Left lung (tissue), 10 donors: ENCODE measurements around the gene DPYSL5. TPM values are rescaled to one million over a fixed set of nuclear protein-coding genes. Genes with fewer than 3 reads are reported as not detected.
"Not testable (repeated sequence)": the region's sequence is repeated elsewhere in the genome, so short reads cannot be mapped to it uniquely, and the experiment has no call there.

Experiments used
- ATAC-seq: fragments of 200-7000 bp; cut with Tn5 transposase; one replicate; pipeline ENCODE4 v1.9.1; 2020; ENCODE audit warnings: moderate library complexity
- DNase-seq, 4 donors: peaks; one replicate each; pipeline ENCODE4 v3.0.0-alpha.2; 2013 to 2020
- H3K27ac ChIP-seq, 2 donors: fragments of 200-600 bp; sonication (generic) in 1 of 2; one replicate each; pipeline versions ENCODE4 v1.5.0 to v1.8.0; 2020 to 2021
- H3K27me3 ChIP-seq, 2 donors: fragments of 200-600 bp; sonication (generic) in 1 of 2; one replicate each; pipeline versions ENCODE4 v1.5.0 to v1.8.0; 2020 to 2021
- H3K36me3 ChIP-seq, 2 donors: fragments of 200-600 bp; sonication (generic) in 1 of 2; one replicate each; pipeline versions ENCODE4 v1.5.0 to v1.8.0; 2020 to 2021
- H3K4me1 ChIP-seq, 2 donors: fragments of 200-600 bp; one replicate each; pipeline ENCODE4 v1.8.0; 2021
- H3K4me3 ChIP-seq, 2 donors: fragments of 200-600 bp; sonication (generic) in 1 of 2; one replicate each; pipeline versions ENCODE4 v1.5.0 to v1.8.0; 2020 to 2021; ENCODE audit warnings: mild to moderate bottlenecking in 1 of 2
- H3K9me3 ChIP-seq, 2 donors: fragments of 200-600 bp; sonication (generic) in 1 of 2; one replicate each; pipeline versions ENCODE4 v1.5.0 to v1.8.0; 2020 to 2021
- CTCF ChIP-seq, 2 donors: fragments of 200-600 bp; sonication (generic) in 1 of 2; IDR thresholded peaks; one replicate each; pipeline versions ENCODE4 v1.5.0 to v1.8.0; 2021; ENCODE audit warnings: antibody characterized with exemption in 2 of 2
- intact Hi-C, 2 donors: fragments of 100-400 bp; cut with DNase I; formaldehyde crosslinking; loops; one replicate each; pipeline versions ENCODE4 v1.11.2 to v1.14.2; 2022
- polyA plus RNA-seq, 6 donors: library from polyadenylated mRNA; unstranded; fragments of 120-200 nt; gene quantifications; one replicate each; pipeline ENCODE4 v1.2.1, GENCODE V29; 2013; ENCODE audit not compliant: insufficient read length in 6 of 6
- total RNA-seq, 2 donors: library from RNA; stranded (reverse); fragmentation: NEBNext Ultra II Directional; extraction: Animal tissue kit (Norgen Biotek cat#: 25700); gene quantifications; one replicate each; pipeline ENCODE4 v1.2.1, GENCODE V29; 2021
- donor health status: DM: no; HTN: yes; CAD: no.
- donor health status: DM: no; HTN: no; CAD: no.

DPYSL5 gene
- total and polyA plus RNA-seq, 8 donors, result 0.07 to 0.37 (median 0.23) TPM; not detected in 2

GRCh38 chr2:26917135-26917836, 69.4 kb downstream of the DPYSL5 start:
- no peaks in the 10 kb centered on the region for H3K4me1 ChIP-seq
- no peak overlapping the region for H3K27ac ChIP-seq
- DNase-seq (no peak), ATAC-seq (no peak)
- no peaks in the 10 kb centered on the region for H3K9me3 ChIP-seq
- no peak for TF ChIP-seq CTCF (IDR thresholded peaks at IDR 0.05)
- H3K27me3 ChIP-seq, result peaks cover 14 to 52% of the 10 kb centered on the region in 2 donors
- intact Hi-C loops, result no loop called here
- H3K4me3 ChIP-seq, result no peak overlapping the region
- no peaks in the 10 kb centered on the region for H3K36me3 ChIP-seq

- DNase-seq, result no peak
- TF ChIP-seq CTCF (IDR thresholded peaks at IDR 0.05), result no peak
- intact Hi-C loops, result no loop called here
- H3K27me3 ChIP-seq, result peaks cover 0 to 12% of the 10 kb centered on the region in 2 donors
- no peaks in the 10 kb centered on the region for H3K36me3 ChIP-seq
- H3K9me3 ChIP-seq, result no peaks in the 10 kb centered on the region
- no peak for ATAC-seq
- no peak overlapping the region for H3K27ac ChIP-seq
- H3K4me3 ChIP-seq, result no peak overlapping the region
- no peaks in the 10 kb centered on the region for H3K4me1 ChIP-seq
These were observed 73.4 kb downstream of the DPYSL5 start for GRCh38 chr2:26921323-26921722.

GRCh38 chr2:26922405-26923188, 74.7 kb downstream of the DPYSL5 start:
- TF ChIP-seq CTCF (IDR thresholded peaks at IDR 0.05), result peak; percentile 12 to 33
- intact Hi-C loops, result no loop called here

GRCh38 chr2:26923189-26923466, 75.2 kb downstream of the DPYSL5 start:
- DNase-seq, H3K4me1 ChIP-seq, H3K27me3 ChIP-seq, H3K4me3 ChIP-seq, H3K9me3 ChIP-seq, H3K27ac ChIP-seq, intact Hi-C loops, H3K36me3 ChIP-seq, ATAC-seq: not testable (repeated sequence)

More at GRCh38 chr2:26922405-26923188, 74.7 kb downstream of the DPYSL5 start:
- DNase-seq (peak in 2 of 4 donors; percentile 28 to 32), ATAC-seq (peak; percentile 83)
- H3K4me1 ChIP-seq, result no peaks in the 10 kb centered on the region
- H3K9me3 ChIP-seq, result no peaks in the 10 kb centered on the region
- H3K4me3 ChIP-seq, result no peak overlapping the region
- H3K36me3 ChIP-seq, result no peaks in the 10 kb centered on the region
- H3K27me3 ChIP-seq, result peaks cover 0 to 12% of the 10 kb centered on the region in 2 donors
- H3K27ac ChIP-seq, result no peak overlapping the region

- intact Hi-C loops, result no loop called here
- Histone ChIP-seq H3K9me3 (no peaks in the 10 kb centered on the region), H3K27me3 (peaks cover 0 to 15% of the 10 kb centered on the region in 2 donors), H3K4me1 (no peaks in the 10 kb centered on the region), H3K27ac (no peak overlapping the region), H3K4me3 (no peak overlapping the region), H3K36me3 (no peaks in the 10 kb centered on the region)
- no peak for ATAC-seq
- peak in 1 of 4 donors; percentile 61 for DNase-seq
- no peak for TF ChIP-seq CTCF (IDR thresholded peaks at IDR 0.05)
These were observed 76.8 kb downstream of the DPYSL5 start for GRCh38 chr2:26924731-26925099.
